Adrenal gland (tissue), 5 donors: ENCODE data around the gene TMEM270.

Experiments used
- CTCF ChIP-seq, 6 experiments: fragments of 450-650 bp in 4 of 6; fragments of 200-600 bp in 2 of 6; sonication (generic) in 1 of 6; IDR thresholded peaks; 1 replicate in 5 of 6; 2 replicates in 1 of 6; pipeline versions ENCODE4 v1.5.1 to v1.8.0; 2016 to 2021; ENCODE audit warnings: antibody characterized with exemption in 6 of 6, mild to moderate bottlenecking in 2 of 6, moderate library complexity in 1 of 6
- POLR2A ChIP-seq, 2 donors: fragments of 450-650 bp; IDR thresholded peaks; one replicate each; pipeline ENCODE4 v1.6.1; 2017; ENCODE audit warnings: antibody characterized with exemption in 2 of 2, mild to moderate bottlenecking in 2 of 2, moderate library complexity in 1 of 2
- donor health status: DM: no; HTN: no; CAD: no.

DNA sequence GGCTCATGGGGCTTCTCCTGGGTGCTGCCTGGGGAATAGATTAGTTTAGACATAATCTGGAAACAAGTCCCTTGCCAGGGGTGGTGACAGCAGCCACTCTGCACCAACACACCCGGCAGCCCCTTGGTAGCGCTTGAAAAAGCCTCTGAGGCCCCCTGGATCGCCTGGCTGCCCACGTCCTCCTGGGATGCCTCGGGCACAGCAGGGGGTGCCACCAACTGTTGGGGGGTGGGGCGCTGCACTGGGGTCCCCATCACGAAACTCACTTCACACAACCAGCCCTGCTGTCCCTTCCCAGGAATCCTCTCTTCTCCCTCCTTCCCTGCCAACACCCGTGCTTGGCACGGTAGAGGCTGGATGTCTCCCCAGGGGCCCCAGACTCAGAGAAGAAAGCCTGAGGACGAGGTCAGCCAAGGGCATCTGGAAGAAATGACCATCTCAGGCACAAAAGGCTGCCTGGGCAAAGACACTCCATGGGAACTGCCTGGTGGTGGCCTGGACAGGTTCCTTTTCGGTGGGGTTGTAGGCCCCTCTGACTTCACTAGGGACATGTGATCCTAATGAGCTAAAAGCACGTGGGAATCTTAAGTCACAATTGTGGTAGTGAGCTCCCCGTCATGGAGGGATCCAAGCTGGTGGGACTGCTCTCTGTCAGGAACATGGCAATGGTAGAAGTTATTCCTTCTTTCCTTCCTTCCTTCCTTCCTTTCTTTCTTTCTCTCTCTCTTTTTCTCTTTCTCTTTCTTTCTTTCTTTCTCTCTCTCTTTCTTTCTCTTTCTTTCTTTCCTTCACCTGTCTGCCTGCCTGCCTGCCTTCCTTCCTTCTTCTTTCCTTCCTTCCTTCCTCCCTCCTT lies 11.3 kb downstream of the TMEM270 start:
- TF ChIP-seq POLR2A (IDR thresholded peaks at IDR 0.05) (no peak), CTCF (IDR thresholded peaks at IDR 0.05) (no peak)
